ENCODE measurements around the gene CREB1.

CREB1 gene

DNA sequence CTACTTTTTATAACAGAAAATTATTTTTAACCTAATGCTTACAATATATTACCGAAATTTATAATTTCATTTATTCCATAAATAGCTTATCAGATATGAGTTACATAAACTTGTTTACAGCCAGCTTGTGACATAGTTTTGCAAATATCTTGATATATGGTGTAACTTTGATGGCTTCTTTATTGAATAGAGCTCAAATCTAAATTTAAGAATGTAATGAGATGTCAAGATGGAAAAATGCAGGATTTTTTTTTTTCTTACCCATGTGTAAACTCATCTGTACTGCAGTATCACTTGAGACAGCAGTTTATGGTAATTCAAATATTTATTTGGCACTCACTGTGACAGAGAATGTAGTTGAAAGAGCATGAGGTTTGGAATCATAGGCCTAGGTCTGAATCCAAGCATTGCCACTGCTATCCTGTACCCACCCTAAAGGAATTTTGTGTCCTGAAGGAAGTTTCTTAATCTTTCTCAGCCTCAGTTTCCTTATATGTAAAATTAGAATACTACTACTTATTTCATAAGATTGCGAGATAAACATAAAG, 3.8 kb downstream of the CREB1 start:
- Mint-ChIP-seq H3K4me3 (peak overlapping the region; percentile 14 to 26 (median 19)), H3K36me3 (ENCODE audit: low read depth) (peaks cover 11% of the 10 kb centered on the region), H3K27ac (peak overlapping the region; percentile 23 to 57 (median 25)), H3K9me3 (no peaks in the 10 kb centered on the region), H3K4me1 (peaks cover 31% of the 10 kb centered on the region), H3K27me3 (ENCODE audit: low read depth) (no peaks in the 10 kb centered on the region)
- TF ChIP-seq, protein P1, sequence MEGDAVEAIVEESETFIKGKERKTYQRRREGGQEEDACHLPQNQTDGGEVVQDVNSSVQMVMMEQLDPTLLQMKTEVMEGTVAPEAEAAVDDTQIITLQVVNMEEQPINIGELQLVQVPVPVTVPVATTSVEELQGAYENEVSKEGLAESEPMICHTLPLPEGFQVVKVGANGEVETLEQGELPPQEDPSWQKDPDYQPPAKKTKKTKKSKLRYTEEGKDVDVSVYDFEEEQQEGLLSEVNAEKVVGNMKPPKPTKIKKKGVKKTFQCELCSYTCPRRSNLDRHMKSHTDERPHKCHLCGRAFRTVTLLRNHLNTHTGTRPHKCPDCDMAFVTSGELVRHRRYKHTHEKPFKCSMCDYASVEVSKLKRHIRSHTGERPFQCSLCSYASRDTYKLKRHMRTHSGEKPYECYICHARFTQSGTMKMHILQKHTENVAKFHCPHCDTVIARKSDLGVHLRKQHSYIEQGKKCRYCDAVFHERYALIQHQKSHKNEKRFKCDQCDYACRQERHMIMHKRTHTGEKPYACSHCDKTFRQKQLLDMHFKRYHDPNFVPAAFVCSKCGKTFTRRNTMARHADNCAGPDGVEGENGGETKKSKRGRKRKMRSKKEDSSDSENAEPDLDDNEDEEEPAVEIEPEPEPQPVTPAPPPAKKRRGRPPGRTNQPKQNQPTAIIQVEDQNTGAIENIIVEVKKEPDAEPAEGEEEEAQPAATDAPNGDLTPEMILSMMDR (IDR thresholded peaks at IDR 0.05; ENCODE audit: unreplicated experiment in 3 of 3) = no peak

DNA sequence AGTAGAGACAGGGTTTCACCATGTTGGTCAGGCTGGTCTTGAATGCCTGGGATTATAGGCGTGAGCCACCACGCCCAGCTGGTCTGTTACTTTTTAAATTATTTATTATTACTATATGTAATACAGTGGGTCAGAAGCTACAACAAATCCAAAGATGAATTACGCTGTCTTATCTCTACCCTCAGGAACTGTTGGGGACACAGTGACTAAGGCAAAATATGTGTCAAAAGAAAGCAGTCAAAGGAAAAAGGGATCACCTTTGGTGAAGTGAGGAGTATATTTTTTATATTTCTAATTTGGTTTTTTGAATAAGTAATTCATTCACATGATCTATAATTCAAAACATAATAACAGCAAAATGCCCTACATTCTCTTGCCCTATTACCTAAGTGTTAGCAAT, 4.7 kb downstream of the CREB1 start:
- peaks cover 15% of the 10 kb centered on the region for H3K36me3 Mint-ChIP-seq (ENCODE audit: low read depth)
- peak overlapping the region in 2 of 3 experiments; percentile 3 to 31 for H3K4me3 Mint-ChIP-seq
- no peaks in the 10 kb centered on the region for H3K27me3 Mint-ChIP-seq (ENCODE audit: low read depth)
- peak overlapping the region in 2 of 3 experiments; percentile 19 to 43 for H3K27ac Mint-ChIP-seq
- peaks cover 31% of the 10 kb centered on the region for H3K4me1 Mint-ChIP-seq
- TF ChIP-seq, protein P1 (IDR thresholded peaks at IDR 0.05; ENCODE audit: unreplicated experiment in 3 of 3) = no peak
- no peaks in the 10 kb centered on the region for H3K9me3 Mint-ChIP-seq

DNA sequence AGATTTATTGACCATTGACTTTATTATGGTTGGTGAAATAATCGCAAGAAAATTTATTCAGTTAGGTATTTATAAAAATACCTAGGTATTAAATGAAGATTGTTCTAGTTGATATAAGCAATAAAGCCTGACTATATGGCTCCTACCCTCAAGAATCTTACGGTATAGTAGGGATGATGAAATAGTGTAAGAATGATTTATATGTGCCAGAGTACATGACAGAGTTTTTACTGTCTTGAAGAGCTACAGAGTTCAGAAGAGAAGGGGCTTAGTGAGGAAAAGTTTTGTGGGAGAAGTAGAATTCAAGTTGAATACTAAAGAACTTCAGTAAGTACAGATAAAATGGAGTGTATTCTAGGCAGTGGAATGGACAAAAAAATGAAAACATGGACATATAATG, 9.7 kb downstream of the CREB1 start:
- no peaks in the 10 kb centered on the region for H3K9me3 Mint-ChIP-seq
- H3K4me3 Mint-ChIP-seq = no peak overlapping the region
- no peaks in the 10 kb centered on the region for H3K27me3 Mint-ChIP-seq (ENCODE audit: low read depth)
- H3K4me1 Mint-ChIP-seq = peaks cover 10% of the 10 kb centered on the region
- H3K27ac Mint-ChIP-seq = no peak overlapping the region
- TF ChIP-seq, protein P1 (IDR thresholded peaks at IDR 0.05; ENCODE audit: unreplicated experiment in 3 of 3) = no peak
- peaks cover 42% of the 10 kb centered on the region for H3K36me3 Mint-ChIP-seq (ENCODE audit: low read depth)

DNA sequence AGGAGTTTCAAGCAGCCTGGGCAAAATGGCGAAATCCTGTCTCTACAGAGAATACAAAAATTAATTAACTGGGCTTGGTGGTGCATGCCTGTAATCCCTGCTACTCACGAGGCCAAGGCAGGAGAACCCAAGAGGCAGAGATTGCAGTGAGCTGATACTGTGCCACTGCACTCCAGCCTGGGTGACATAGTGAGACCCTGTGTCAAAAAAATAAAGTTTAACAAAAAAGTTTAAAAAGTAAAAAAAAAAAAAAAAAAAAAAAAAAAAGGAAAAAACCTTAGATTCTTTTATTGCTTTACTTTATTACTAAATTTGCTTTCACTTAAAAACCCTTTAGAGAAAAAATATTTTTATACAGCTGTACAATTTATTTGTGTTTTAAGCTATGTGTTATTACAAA, 10.7 kb downstream of the CREB1 start:
- TF ChIP-seq, protein P1 (IDR thresholded peaks at IDR 0.05; ENCODE audit: unreplicated experiment in 3 of 3) = no peak
- Mint-ChIP-seq H3K27me3 (ENCODE audit: low read depth) (no peaks in the 10 kb centered on the region), H3K9me3 (no peaks in the 10 kb centered on the region), H3K36me3 (ENCODE audit: low read depth) (peaks cover 50% of the 10 kb centered on the region), H3K27ac (no peak overlapping the region), H3K4me3 (no peak overlapping the region), H3K4me1 (peaks cover under 1% of the 10 kb centered on the region)

DNA sequence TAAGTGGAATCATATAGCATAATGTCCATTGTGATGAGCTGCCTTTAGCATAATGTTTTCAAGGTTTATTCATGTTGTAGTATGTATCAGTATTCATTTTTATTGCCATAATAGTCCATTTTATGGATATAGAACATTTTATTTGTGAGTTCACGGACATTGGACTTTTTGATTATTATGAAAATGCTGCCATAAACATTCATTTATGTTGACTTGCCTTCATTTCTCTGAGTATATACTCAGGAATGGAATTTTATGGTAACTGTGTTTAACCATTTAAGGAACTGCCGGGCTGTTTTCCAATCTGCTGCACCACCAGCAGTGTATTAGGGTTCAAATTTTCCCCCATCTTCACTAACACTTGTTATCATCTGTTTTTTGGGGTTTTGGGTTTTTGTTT, 12.2 kb downstream of the CREB1 start:
- peaks cover 3% of the 10 kb centered on the region for H3K4me1 Mint-ChIP-seq

DNA sequence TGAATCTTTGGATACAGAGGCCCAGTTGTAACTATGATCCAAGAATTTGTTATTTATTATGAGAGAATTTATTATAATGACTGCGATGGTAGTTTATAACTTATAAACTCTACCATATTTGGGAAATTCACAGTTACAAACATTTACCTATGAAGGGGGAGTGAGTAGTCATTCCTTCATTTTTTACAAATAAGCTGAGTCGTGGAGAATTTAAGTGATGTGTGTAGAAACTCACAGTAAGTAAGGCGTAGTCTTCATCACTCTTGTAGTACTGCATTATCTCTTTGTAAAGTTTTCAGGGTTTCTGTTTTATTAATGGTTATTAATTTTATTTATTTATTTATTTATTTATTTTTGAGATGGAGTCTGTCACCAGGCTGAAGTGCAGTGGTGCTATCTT, 13.5 kb downstream of the CREB1 start:
- Mint-ChIP-seq H3K4me3 (no peak overlapping the region), H3K9me3 (no peaks in the 10 kb centered on the region), H3K27me3 (ENCODE audit: low read depth) (no peaks in the 10 kb centered on the region), H3K27ac (no peak overlapping the region), H3K36me3 (ENCODE audit: low read depth) (peaks cover 56% of the 10 kb centered on the region), H3K4me1 (peaks cover 7% of the 10 kb centered on the region)
- TF ChIP-seq, protein P1 (IDR thresholded peaks at IDR 0.05; ENCODE audit: unreplicated experiment in 3 of 3) = no peak

More for the DNA sequence above, 12.2 kb downstream of the CREB1 start:
- Mint-ChIP-seq H3K27ac (no peak overlapping the region), H3K9me3 (no peaks in the 10 kb centered on the region), H3K36me3 (ENCODE audit: low read depth) (peaks cover 59% of the 10 kb centered on the region), H3K27me3 (ENCODE audit: low read depth) (no peaks in the 10 kb centered on the region), H3K4me3 (no peak overlapping the region)
- TF ChIP-seq, protein P1 (IDR thresholded peaks at IDR 0.05; ENCODE audit: unreplicated experiment in 3 of 3) = no peak
